Right atrium auricular region (tissue), 2 donors: ENCODE results near the gene LILRB3. TPM values are rescaled to one million over a fixed set of nuclear protein-coding genes. Genes with fewer than 3 reads are reported as not detected.
"Not testable (repeated sequence)": the region's sequence is repeated elsewhere in the genome, so short reads cannot be mapped to it uniquely, and the experiment has no call there.

Source experiments
- DNase-seq: peaks from one replicate; pipeline ENCODE4 v3.0.0-alpha.2; 2019; ENCODE audit warnings: low spot score
- H3K27ac ChIP-seq, 2 donors: fragments of 200-600 bp; sonication (generic); 1 replicate in 1 of 2; 2 replicates in 1 of 2; pipeline ENCODE4 v1.5.1; 2016 to 2019
- H3K27me3 ChIP-seq, 2 donors: fragments of 200-600 bp; sonication (generic); one replicate each; pipeline versions ENCODE4 v1.5.1 to v1.6.0; 2017 to 2019
- H3K36me3 ChIP-seq: fragments of 200-600 bp; sonication (generic); one replicate; pipeline ENCODE4 v1.5.1; 2016
- H3K4me1 ChIP-seq, 2 donors: fragments of 200-600 bp; sonication (generic); one replicate each; pipeline versions ENCODE4 v1.5.1 to v1.6.0; 2017 to 2019
- H3K4me3 ChIP-seq, 2 donors: fragments of 200-600 bp; sonication (generic); 1 replicate in 1 of 2; 2 replicates in 1 of 2; pipeline ENCODE4 v1.5.1; 2017 to 2019; ENCODE audit warnings: mild to moderate bottlenecking in 1 of 2, moderate library complexity in 1 of 2
- H3K9me3 ChIP-seq, 2 donors: fragments of 200-600 bp; sonication (generic); one replicate each; pipeline ENCODE4 v1.5.1; 2019
- CTCF ChIP-seq, 2 donors: fragments of 200-600 bp; sonication (generic); IDR thresholded peaks; one replicate each; pipeline ENCODE4 v1.5.1; 2019; ENCODE audit warnings: antibody characterized with exemption in 2 of 2
- total RNA-seq, 2 donors: library from RNA; depleted of rRNA; stranded (reverse); fragments of >200 nt; gene quantifications; one replicate each; pipeline ENCODE4 v1.1.0, GENCODE V29; 2016

The LILRB3 gene
- total RNA-seq, 2 donors from 2014 or later: 2.0 to 8.8 TPM

- H3K27ac ChIP-seq: peak overlapping the region; percentile 96 to 98
- peaks cover 0 to 57% of the 10 kb centered on the region in 2 donors for H3K4me1 ChIP-seq
- no peak for DNase-seq
- peaks cover 51% of the 10 kb centered on the region for H3K36me3 ChIP-seq
- peak overlapping the region; percentile 73 for H3K4me3 ChIP-seq
- H3K9me3 ChIP-seq: no peaks in the 10 kb centered on the region
- no peaks in the 10 kb centered on the region for H3K27me3 ChIP-seq
- no peak for TF ChIP-seq CTCF (IDR thresholded peaks at IDR 0.05)
These were observed 21.6 kb downstream of the LILRB3 start for GRCh38 chr19:54201172-54201701.

GRCh38 chr19:54199401-54199800 is 23.4 kb downstream of the LILRB3 start:
- H3K9me3 ChIP-seq: no peaks in the 10 kb centered on the region
- DNase-seq: no peak
- H3K36me3 ChIP-seq: peaks cover 33% of the 10 kb centered on the region
- no peaks in the 10 kb centered on the region for H3K27me3 ChIP-seq
- peaks cover 0 to 38% of the 10 kb centered on the region in 2 donors for H3K4me1 ChIP-seq
- peak overlapping the region in 1 of 2 donors; percentile 98 for H3K27ac ChIP-seq
- no peak overlapping the region for H3K4me3 ChIP-seq
- no peak for TF ChIP-seq CTCF (IDR thresholded peaks at IDR 0.05)

DNA sequence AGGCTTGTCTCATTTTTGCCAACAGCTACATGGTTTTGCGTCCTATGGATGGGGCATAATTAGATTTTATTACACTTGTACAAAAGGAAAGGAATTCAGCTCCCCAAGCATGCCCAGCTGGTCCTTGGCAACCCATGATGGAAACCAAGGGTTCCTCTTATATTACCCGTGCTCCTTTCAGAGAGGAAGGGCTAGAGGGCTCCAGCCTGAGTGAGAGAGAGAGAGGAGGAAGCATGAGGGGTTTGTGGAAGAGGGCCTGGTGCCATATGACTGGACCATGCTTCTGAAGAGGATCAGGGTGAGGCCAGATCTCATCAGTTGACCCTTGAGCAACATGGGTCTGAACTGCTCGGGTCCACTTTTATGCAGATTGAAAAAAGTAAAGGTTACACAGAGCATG is 25.7 kb downstream of the LILRB3 start:
- no peak for DNase-seq
- Histone ChIP-seq H3K4me1 (peaks cover 0 to 19% of the 10 kb centered on the region in 2 donors), H3K27me3 (no peaks in the 10 kb centered on the region), H3K36me3 (peaks cover 24% of the 10 kb centered on the region), H3K9me3 (no peaks in the 10 kb centered on the region), H3K4me3 (no peak overlapping the region), H3K27ac (no peak overlapping the region)
- TF ChIP-seq CTCF (IDR thresholded peaks at IDR 0.05): no peak

GRCh38 chr19:54196536-54196935 is 26.3 kb downstream of the LILRB3 start:
- no peaks in the 10 kb centered on the region for H3K27me3 ChIP-seq
- DNase-seq: no peak
- peaks cover 18% of the 10 kb centered on the region for H3K36me3 ChIP-seq
- H3K4me3 ChIP-seq: no peak overlapping the region
- no peak overlapping the region for H3K27ac ChIP-seq
- TF ChIP-seq CTCF (IDR thresholded peaks at IDR 0.05): no peak
- no peaks in the 10 kb centered on the region for H3K9me3 ChIP-seq
- H3K4me1 ChIP-seq: peaks cover 0 to 19% of the 10 kb centered on the region in 2 donors

DNA sequence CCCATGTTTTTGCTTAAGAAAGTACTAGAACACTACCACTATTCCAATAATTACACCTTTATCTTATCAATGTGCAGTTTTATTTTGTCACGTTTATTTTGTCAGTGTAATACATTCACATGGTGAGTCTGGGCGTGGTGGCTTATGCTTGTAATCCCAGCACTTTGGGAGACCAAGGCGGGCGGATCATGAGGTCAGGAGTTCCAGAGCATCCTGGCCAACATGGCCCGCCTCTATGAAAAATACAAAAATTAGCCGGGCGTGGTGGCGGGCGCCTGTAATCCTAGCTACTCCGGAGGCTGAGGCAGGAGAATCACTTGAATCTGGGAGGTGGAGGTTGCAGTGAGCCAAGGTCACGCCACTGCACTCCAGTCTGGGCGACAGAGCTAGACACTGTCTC is 28.3 kb downstream of the LILRB3 start:
- peaks cover 0 to 13% of the 10 kb centered on the region in 2 donors for H3K4me1 ChIP-seq

GRCh38 chr19:54193011-54193410 is 29.8 kb downstream of the LILRB3 start:
- H3K27ac ChIP-seq: no peak overlapping the region
- no peaks in the 10 kb centered on the region for H3K27me3 ChIP-seq
- H3K36me3 ChIP-seq: peaks cover 15% of the 10 kb centered on the region
- DNase-seq: no peak
- no peak overlapping the region for H3K4me3 ChIP-seq
- H3K4me1 ChIP-seq: peaks cover 0 to 23% of the 10 kb centered on the region in 2 donors
- no peaks in the 10 kb centered on the region for H3K9me3 ChIP-seq
- TF ChIP-seq CTCF (IDR thresholded peaks at IDR 0.05): no peak

More for the DNA sequence above, 28.3 kb downstream of the LILRB3 start:
- not testable (repeated sequence) for H3K27me3 ChIP-seq, DNase-seq, H3K27ac ChIP-seq, H3K9me3 ChIP-seq, H3K4me3 ChIP-seq
- peaks cover 15% of the 10 kb centered on the region for H3K36me3 ChIP-seq
